Measurements from ENCODE around the gene APRT.
"Not testable (repeated sequence)": the region's sequence is repeated elsewhere in the genome, so short reads cannot be mapped to it uniquely, and the experiment has no call there.

APRT gene

DNA sequence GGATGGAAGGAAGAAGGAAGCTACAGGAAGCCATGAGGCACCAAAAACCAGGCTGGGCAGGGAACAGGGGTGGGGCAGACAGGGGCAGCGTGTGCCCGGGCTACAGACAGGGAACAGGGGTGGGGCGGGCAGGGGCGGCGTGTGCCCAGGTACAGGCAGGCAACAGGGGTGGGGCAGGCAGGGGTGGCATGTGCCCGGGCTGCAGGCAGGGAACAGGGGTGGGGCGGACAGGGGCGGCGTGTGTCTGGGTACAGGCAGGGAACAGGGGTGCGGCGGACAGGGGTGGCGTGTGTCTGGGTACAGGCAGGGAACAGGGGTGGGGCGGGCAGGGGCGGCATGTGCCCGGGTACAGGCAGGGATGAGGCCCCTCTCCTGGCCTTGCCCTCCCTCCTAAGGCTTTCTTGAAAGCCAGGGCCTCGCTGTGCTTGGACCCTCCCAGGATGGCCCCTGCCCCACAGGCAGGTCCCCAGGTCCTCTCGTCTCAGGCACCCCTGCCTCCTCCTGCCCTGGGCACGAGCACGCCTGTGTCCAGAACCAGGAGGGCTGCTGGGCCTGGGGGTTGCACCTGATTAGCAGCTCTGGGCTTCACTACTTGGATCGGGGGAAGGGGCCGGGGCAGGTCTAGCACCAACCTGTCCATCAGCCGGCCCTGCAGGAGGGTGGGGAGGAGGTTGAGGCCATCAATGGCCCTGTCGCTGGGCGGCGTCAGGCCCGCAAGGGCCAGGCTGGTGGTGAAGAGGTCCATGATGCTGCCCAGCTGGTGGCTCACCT is 14.5 kb upstream of the APRT start:
- H3F3A ChIP-seq (ENCODE audit: control insufficient read depth, insufficient read depth): no peaks in the 10 kb centered on the region
- H3K27ac ChIP-seq (ENCODE audit: low read depth, low read length): no peak overlapping the region
- no peaks in the 10 kb centered on the region for H3K9me3 ChIP-seq (ENCODE audit: control insufficient read depth, insufficient read depth, low read length)
- H3K4me1 ChIP-seq (ENCODE audit: control insufficient read depth, low read length): no peaks in the 10 kb centered on the region
- H3K4me2 ChIP-seq (ENCODE audit: low read length): no peak overlapping the region
- no peaks in the 10 kb centered on the region for H3K27me3 ChIP-seq (ENCODE audit: control insufficient read depth, low read length)
- H3K9me2 ChIP-seq (replicated peaks; ENCODE audit: control insufficient read depth, low read length): no peaks in the 10 kb centered on the region
- H4K20me1 ChIP-seq (ENCODE audit: control insufficient read depth, insufficient read depth, low read depth, low read length): no peaks in the 10 kb centered on the region
- no peaks in the 10 kb centered on the region for H3K36me3 ChIP-seq (ENCODE audit: control insufficient read depth, low read length)
- no peak overlapping the region for H3K4me3 ChIP-seq (ENCODE audit: low read length)
- no peaks in the 10 kb centered on the region for H3K79me2 ChIP-seq (ENCODE audit: control insufficient read depth, low read length)
- no peak for TF ChIP-seq EZH2phosphoT487 (IDR thresholded peaks at IDR 0.05; ENCODE audit: borderline replicate concordance, low read length)
- TF ChIP-seq, protein P1, sequence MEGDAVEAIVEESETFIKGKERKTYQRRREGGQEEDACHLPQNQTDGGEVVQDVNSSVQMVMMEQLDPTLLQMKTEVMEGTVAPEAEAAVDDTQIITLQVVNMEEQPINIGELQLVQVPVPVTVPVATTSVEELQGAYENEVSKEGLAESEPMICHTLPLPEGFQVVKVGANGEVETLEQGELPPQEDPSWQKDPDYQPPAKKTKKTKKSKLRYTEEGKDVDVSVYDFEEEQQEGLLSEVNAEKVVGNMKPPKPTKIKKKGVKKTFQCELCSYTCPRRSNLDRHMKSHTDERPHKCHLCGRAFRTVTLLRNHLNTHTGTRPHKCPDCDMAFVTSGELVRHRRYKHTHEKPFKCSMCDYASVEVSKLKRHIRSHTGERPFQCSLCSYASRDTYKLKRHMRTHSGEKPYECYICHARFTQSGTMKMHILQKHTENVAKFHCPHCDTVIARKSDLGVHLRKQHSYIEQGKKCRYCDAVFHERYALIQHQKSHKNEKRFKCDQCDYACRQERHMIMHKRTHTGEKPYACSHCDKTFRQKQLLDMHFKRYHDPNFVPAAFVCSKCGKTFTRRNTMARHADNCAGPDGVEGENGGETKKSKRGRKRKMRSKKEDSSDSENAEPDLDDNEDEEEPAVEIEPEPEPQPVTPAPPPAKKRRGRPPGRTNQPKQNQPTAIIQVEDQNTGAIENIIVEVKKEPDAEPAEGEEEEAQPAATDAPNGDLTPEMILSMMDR (IDR thresholded peaks at IDR 0.05; ENCODE audit: low read depth, low read length, poor library complexity, severe bottlenecking): no peak

DNA sequence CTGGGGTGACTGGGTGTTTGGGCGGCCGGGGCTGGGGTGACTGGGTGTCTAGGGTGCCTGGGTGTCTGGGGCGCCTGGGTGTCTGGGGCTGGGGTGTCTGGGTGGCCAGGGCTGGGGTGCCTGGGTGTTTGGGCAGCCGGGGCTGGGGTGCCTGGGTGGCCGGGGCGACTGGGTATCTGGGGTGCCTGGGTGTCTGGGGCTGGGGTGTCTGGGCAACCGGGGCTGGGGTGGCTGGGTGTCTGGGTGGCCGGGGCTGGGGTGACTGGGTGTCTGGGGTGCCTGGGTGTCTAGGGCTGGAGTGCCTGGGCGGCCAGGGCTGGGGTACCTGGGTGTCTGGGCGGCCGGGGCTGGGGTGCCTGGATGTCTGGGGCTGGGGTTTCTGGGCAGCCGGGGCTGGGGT is 13.4 kb upstream of the APRT start:
- H3K36me3 ChIP-seq (ENCODE audit: control insufficient read depth, low read length): no peaks in the 10 kb centered on the region
- TF ChIP-seq, protein P1 (IDR thresholded peaks at IDR 0.05; ENCODE audit: low read depth, low read length, poor library complexity, severe bottlenecking): no peak
- TF ChIP-seq EZH2phosphoT487 (IDR thresholded peaks at IDR 0.05; ENCODE audit: borderline replicate concordance, low read length): no peak

DNA sequence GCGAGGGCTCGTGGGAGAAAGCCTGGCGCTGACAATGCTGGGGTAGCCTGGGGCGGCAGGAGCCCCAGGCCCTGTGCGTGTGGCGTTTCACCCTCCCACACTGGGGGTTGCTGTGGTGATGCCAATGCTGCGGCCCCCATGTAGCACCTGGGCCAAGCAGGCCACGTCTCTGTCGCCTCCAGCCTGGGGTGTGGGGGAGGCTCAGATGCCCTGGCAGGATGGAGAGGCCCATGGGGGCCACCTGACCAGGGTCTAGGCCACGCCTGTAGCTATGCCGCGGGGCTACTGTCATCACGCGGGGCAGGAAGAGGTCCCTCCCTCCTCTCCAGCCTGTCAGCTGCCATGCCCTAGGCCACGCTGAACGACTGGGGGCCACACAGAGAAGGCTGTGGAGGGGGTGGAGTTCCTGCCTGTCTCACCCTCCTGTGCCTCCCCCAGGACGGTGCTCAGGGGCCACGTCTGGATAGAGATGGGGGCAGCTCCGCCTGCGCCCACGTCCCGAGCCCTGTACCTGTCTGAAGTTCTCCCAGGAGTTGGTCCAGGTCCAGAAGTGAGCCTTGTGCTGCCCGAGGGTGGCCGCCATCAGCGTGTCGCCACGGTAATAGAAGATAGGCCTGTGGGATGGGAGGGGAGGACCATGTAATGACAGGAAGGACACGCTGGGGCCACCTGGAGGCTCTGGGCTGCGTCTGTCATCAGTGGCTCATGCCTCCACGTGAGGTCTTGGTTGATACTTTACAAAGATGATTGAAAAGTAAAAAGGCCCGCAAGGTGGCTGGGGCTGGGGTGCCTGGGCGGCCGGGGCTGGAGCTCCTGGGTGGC is 12.7 kb upstream of the APRT start:
- Histone ChIP-seq H3K27ac (ENCODE audit: low read depth, low read length) (no peak overlapping the region), H3K4me2 (ENCODE audit: low read length) (no peak overlapping the region)
- TF ChIP-seq EZH2phosphoT487 (IDR thresholded peaks at IDR 0.05; ENCODE audit: borderline replicate concordance, low read length): no peak
- TF ChIP-seq, protein P1 (IDR thresholded peaks at IDR 0.05; ENCODE audit: low read depth, low read length, poor library complexity, severe bottlenecking): no peak

More for the DNA sequence above, 13.4 kb upstream of the APRT start:
- Histone ChIP-seq H3K9me3 (ENCODE audit: control insufficient read depth, insufficient read depth, low read length) (no peaks in the 10 kb centered on the region), H4K20me1 (ENCODE audit: control insufficient read depth, insufficient read depth, low read depth, low read length) (no peaks in the 10 kb centered on the region), H3K4me2 (ENCODE audit: low read length) (no peak overlapping the region), H3K9me2 (replicated peaks; ENCODE audit: control insufficient read depth, low read length) (no peaks in the 10 kb centered on the region), H3F3A (ENCODE audit: control insufficient read depth, insufficient read depth) (no peaks in the 10 kb centered on the region), H3K27ac (ENCODE audit: low read depth, low read length) (no peak overlapping the region), H3K79me2 (ENCODE audit: control insufficient read depth, low read length) (no peaks in the 10 kb centered on the region), H3K4me3 (ENCODE audit: low read length) (no peak overlapping the region), H3K4me1 (ENCODE audit: control insufficient read depth, low read length) (no peaks in the 10 kb centered on the region), H3K27me3 (ENCODE audit: control insufficient read depth, low read length) (no peaks in the 10 kb centered on the region)

DNA sequence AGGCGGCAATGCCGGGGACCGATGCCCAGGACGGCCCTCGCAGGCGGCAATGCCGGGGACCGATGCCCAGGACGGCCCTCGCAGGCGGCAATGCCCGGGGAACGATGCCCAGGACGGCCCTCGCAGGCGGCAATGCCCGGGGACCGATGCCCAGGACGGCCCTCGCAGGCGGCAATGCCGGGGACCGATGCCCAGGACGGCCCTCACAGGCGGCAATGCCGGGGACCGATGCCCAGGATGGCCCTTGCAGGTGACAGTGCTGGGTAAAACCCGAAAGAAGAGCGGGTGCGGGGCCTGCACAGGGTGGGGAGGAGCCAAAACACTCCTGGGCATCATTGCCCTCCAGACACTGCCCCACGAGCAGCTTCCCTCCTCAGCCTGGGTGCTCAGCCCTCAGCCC is 11.9 kb upstream of the APRT start:
- not testable (repeated sequence) for H3K4me3 ChIP-seq (ENCODE audit: low read length); H3K79me2 ChIP-seq (ENCODE audit: control insufficient read depth, low read length); H3K9me3 ChIP-seq (ENCODE audit: control insufficient read depth, insufficient read depth, low read length); H3K27me3 ChIP-seq (ENCODE audit: control insufficient read depth, low read length); H3F3A ChIP-seq (ENCODE audit: control insufficient read depth, insufficient read depth); H3K4me2 ChIP-seq (ENCODE audit: low read length); H3K9me2 ChIP-seq (replicated peaks; ENCODE audit: control insufficient read depth, low read length); H3K27ac ChIP-seq (ENCODE audit: low read depth, low read length); H4K20me1 ChIP-seq (ENCODE audit: control insufficient read depth, insufficient read depth, low read depth, low read length); H3K36me3 ChIP-seq (ENCODE audit: control insufficient read depth, low read length); H3K4me1 ChIP-seq (ENCODE audit: control insufficient read depth, low read length)

More for the DNA sequence above, 12.7 kb upstream of the APRT start:
- Histone ChIP-seq H3K27me3 (ENCODE audit: control insufficient read depth, low read length) (no peaks in the 10 kb centered on the region), H3K4me1 (ENCODE audit: control insufficient read depth, low read length) (no peaks in the 10 kb centered on the region), H3K9me2 (replicated peaks; ENCODE audit: control insufficient read depth, low read length) (no peaks in the 10 kb centered on the region), H3K9me3 (ENCODE audit: control insufficient read depth, insufficient read depth, low read length) (no peaks in the 10 kb centered on the region), H3F3A (ENCODE audit: control insufficient read depth, insufficient read depth) (no peaks in the 10 kb centered on the region), H3K79me2 (ENCODE audit: control insufficient read depth, low read length) (no peaks in the 10 kb centered on the region), H3K36me3 (ENCODE audit: control insufficient read depth, low read length) (no peaks in the 10 kb centered on the region), H3K4me3 (ENCODE audit: low read length) (no peak overlapping the region), H4K20me1 (ENCODE audit: control insufficient read depth, insufficient read depth, low read depth, low read length) (no peaks in the 10 kb centered on the region)

Data from DOHH2 (cell line).